KBM-7 (cell line): ENCODE results near the gene KRT32.

ENCODE experiments used
- DNase-seq: peaks from one replicate; pipeline ENCODE4 v3.0.0-alpha.2; 2015
- in situ Hi-C: fragments of 300-500 bp; cut with MboI; formaldehyde crosslinking; loops from 2 replicates; pipeline ENCODE4 v1.14.3; 2020; ENCODE audit warnings: low sequenced_read_pairs, low pct_unique_long_range_greater_than_20kb, mixed read lengths

The KRT32 gene

GRCh38 chr17:41498276-41498675 lies 31.1 kb upstream of the KRT32 start:
- DNase-seq, result peak; percentile 22
- in situ Hi-C loops, result no loop called here

DNA sequence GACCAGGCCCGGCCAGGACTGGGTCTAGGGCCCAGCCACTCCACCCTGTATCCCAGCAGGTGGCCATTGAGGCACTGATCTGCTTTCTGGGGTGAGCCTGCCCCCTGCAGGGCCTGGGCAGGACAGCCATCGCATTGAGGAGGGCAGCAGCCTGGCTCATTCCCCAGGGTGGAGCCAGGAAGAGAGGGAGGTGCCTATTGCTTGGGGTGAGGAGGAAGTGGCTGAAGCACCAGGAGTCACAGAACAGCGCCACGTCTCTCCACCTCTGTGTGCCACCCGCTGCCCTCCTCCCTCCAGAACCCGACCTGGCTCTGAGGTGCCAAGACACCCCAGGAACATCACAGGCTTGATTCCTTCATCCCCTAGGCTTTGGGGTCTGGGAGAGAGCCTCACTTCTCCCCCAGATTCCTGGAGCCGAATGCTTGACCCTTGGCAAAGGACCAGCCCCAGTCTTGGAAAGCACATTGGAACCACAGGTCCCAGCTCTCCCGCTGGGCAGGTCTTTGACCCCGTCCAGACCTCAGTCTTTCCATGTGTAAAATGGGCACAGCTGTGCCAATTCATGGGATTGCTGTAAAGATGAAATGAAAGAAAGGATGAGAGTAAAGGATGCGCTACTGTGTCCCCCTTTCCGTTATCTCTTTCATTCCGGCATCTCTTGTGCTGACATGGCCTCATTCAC lies 29.8 kb upstream of the KRT32 start:
- in situ Hi-C loops, result no loop called here
- DNase-seq, result peak; percentile 88

- in situ Hi-C loops, result no loop called here
- no peak for DNase-seq
These were observed 27.3 kb upstream of the KRT32 start for GRCh38 chr17:41494524-41494923.

DNA sequence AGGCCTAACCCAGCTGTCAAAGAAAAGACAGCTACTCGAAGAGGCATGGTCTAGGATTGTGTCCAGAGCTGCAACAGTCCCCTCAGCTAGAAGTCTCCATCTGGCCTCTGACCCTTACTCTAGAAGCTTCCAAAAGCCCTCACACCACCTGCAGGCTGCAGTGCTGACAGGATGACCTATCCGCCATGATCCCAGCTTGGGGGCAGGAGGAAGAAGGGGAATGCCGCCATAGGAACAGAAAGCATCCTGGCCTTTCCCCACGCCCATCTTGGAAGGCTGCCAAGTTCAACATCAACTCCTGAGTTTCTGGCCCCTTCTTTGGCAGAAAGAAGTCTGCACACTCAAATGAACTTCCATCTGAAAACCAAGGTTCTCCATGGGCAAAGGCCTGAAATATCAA lies 25.6 kb upstream of the KRT32 start:
- in situ Hi-C loops, result no loop called here
- DNase-seq, result no peak

- no peak for DNase-seq
- in situ Hi-C loops, result no loop called here
These were observed 25.2 kb upstream of the KRT32 start for GRCh38 chr17:41492351-41492750.

- in situ Hi-C loops, result no loop called here
- no peak for DNase-seq
These were observed 24.3 kb upstream of the KRT32 start for GRCh38 chr17:41491476-41491875.

DNA sequence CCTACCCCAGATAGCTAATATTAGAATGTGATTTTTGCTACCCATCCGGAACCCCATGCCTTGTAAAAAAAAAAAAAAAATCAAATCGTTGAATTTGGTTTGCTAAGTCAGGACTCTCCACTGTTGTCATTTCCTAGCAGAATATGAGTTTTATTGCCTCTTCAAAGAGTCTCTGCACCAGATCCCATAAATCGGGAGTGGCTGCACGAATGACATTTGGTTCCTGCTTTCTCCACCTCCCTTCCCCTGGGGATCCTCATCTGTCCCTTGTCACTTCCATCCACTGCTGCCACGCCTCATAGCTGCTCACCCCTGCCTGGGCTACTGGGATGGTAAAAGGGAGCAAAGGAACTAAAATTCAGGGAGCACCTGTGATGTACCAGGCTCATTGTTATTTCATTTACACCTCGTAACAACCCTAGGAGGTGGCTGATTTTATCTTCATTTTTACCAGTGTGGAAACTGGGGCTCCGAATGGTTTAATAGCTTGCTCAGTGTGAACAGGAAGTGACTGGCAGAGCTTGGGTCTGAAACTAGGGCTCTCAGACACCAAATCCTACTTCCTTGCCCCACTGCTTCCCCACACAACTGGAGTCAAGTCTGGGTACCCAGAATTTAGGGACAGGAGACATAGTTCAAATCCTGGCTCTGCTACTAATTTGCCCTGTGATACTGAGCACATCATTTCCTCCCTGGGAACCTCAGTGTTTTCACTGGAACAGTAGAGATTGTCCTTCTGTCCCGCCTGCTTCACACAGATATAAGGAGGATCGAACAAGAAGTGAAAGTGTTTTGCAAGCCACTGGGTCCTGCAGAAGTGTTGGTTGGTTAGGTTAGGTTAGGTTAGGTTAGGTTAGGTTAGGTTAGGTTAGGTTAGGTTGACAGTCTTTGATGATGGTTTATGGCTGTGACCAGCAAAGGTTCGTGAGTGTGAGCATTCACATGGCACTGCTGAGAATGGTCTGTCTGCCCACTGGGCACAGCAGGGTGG lies 23.1 kb upstream of the KRT32 start:
- in situ Hi-C loops, result no loop called here
- no peak for DNase-seq

DNA sequence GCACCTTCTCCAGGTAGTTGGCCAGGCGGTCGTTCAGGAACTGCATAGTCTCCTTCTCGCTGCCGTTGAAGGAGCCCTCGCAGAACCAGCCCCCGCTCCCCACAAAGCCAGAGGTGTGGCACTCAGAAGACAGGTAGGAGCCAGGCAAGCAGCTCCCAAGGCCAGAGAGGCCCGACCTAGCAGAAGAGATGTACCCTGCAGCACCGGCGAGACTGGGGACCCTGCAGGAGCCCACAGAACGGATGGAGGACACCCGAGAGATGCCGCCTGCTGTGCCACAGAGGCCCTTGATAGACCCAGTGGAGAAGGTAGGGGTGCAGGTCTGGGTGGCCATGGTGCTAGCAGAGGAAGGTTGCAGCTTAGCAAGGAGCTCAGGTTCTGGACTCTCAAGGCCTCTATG lies 22.3 kb upstream of the KRT32 start, which contains the start of gene KRT36:
KRT36 (minus strand) TSS at position 380 of the 400 bp plus-strand sequence; CDS start at position 334, 46 bp downstream.
- DNase-seq, result no peak
- in situ Hi-C loops, result no loop called here

GRCh38 chr17:41486809-41487530 lies 19.8 kb upstream of the KRT32 start:
- in situ Hi-C loops, result no loop called here
- DNase-seq, result peak; percentile 28

DNA sequence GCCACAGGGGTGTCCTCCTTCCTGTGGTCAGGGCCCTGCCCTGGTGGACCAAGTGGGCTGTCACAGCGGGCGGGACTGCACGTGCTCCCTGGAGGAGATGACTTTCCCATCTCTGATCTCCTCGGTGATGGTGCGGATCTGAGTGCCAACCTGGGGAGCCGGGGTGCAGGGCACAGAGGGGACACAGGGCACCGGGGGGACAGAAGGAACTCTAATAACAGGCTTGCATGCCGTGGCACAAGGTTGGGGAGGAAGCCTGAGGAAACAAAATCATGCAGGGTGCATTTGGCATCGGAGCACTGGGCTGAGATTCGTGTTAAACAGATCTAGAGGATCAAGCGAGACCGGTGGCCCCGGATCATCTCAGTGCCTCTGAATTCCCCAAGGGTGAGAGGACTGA lies 19.1 kb upstream of the KRT32 start:
- in situ Hi-C loops, result no loop called here
- DNase-seq, result no peak

DNA sequence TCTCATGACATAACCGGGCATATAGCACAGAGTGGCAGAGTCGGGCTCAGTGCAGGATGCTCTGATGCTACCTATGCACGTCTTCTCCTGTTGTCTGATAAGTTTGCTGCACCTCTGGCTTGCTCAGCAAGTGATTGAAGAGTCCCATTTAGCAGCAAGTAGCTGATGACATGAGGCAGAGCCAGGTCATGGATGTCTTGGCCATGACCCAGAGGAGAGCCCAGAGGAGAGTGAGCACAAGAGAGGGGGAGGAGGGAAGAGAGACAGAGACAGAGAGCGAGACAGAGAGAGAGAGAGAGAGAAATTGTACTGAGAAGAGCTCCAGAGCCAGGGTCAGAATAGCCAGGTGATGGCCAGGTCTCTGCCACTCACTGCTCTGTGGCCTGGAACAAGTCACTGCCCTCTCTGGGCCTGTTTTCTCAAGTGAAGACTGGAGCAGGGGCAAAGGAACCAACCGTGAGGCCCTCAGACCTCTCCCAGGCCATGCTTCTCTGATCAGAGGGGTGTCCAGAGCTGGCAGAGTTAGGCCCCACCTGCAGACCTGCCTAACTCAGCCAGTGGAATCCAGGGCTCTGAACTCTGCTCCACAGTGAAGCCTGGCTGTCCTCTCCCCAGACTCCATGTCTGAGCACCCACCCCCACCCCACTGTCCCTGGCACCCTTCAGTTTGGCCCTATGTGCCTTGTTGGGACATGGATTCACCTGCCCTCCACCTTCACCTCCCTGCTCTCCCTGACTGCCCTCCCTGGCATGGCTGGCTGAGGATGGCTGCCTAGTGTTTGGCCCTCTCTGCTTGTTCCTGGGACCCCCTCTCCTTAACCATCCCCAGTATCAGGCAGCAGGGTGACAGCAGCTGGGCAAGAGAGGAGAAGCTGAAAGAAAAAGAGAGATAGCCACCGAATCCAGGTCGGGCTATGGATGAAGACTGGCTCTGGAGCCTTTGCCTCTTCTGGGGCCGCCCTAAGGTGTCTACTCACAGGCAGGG lies 18.0 kb upstream of the KRT32 start:
- in situ Hi-C loops, result no loop called here
- DNase-seq, result no peak

DNA sequence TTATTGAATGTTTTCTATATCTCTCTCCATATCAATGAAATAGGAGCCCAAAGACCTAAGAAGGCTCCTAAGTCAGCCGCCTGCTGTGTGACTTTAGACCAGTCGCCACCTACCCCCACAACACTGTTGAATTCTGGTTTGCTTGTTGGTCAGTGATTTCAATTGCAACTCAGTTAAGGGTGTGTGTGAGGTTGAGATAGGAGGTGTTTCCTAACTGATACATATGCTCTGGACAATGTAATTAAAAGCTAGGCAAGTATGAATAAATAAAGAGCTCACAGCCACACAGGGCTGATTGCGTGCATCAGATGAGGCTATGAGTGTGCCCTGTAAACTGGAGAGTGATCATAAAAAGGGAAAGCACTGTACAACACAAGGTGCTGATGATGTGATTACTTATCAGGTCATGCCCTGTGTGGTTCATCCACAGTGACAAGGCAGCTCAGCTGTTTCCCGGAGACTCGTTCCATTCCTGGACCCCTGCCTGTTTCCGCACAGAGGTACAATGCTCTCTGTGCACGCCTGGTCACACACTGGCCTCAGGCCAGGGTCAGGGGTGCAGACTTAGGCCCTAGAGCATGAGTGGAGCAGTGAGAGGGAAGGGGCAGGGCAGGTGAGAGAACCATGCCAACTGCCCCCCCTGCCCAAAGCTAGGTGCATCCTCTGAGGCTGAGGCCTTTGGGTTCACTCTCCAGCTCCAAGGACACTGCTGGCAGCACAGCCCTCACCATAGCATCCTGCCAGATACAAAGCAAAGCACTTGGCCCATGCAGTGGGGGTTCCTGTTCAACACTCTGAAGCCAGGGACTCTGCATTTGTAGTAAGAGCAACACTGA lies 17.0 kb upstream of the KRT32 start:
- no peak for DNase-seq
- in situ Hi-C loops, result no loop called here

- in situ Hi-C loops, result no loop called here
- no peak for DNase-seq
These were observed 16.3 kb upstream of the KRT32 start for GRCh38 chr17:41483531-41483930.

GRCh38 chr17:41481036-41481435 lies 13.8 kb upstream of the KRT32 start, which contains the start of gene KRT35:
TSS of gene KRT35 (minus strand) at chr17:41481151. CDS start at chr17:41481097, 54 bp downstream.
- in situ Hi-C loops, result no loop called here
- DNase-seq, result no peak

DNA sequence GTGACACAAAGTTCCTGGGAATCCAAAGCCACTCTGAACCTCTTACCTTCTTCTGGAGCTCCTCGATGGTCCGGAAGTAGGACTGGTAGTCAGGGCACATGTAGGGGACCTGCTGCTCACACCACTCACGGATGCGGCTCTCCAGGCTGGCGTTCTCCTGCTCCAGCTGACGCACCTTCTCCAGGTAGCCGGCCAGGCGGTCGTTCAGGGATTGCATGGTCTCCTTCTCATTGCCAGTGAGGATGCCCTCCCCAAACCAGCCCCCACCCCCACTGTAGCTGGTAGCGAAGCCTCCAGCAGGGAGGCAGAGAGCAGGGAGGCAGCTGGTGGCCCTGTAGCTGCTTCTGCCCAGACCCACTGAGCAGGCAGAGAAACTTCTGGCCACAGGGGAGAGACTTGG lies 13.4 kb upstream of the KRT32 start:
- in situ Hi-C loops, result no loop called here
- DNase-seq, result no peak

- DNase-seq, result no peak
- in situ Hi-C loops, result no loop called here
These were observed 12.9 kb upstream of the KRT32 start for GRCh38 chr17:41480136-41480535.

DNA sequence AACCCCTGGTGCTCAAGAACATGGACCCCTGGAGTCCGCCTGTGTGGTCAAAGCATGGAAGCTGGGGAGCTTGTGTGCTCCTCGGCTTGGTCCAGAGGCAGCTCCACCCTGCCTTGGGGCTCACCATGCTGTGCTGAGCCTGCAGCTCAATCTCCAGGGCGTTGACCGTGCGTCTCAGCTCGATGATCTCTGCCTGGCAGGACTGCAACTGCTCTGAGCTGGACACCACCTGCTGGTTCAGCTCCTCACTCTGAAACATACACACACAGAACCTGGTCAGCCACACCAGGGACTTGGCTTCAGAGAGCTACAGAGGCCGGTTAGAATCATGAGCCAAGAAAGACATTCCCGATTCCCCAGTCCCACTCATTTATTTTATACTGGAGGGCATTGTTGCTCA lies 11.1 kb upstream of the KRT32 start:
- in situ Hi-C loops, result no loop called here

More for the DNA sequence above, 11.1 kb upstream of the KRT32 start:
- no peak for DNase-seq
